ENCODE measurements around the gene CENATAC. TPM values are rescaled to one million over a fixed set of nuclear protein-coding genes. Genes with fewer than 3 reads are reported as not detected.
"Not testable (repeated sequence)": the region's sequence is repeated elsewhere in the genome, so short reads cannot be mapped to it uniquely, and the experiment has no call there.

Gene CENATAC
- total RNA-seq, 4 donors from 2014 or later = 7.4 to 36.4 (median 16.1) TPM

DNA sequence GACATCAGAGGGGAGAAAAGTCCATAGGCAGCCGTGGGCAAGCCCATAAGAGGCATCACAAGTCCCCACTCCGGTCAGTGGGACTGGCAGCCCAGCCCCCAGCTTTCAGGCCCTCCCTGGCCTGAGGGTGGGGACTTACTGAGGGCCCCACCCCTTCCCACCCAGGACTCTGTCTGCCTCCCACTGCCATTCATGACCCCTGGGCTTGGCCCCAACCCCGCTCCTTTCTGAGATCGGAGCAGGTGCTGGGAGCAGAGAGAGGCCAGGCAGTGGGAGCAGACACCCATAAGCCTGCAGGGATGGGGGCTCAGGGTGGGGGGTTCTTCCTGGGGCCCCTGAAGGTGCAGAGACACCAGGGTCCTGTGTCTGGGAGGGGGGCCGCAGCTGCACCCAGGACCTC, 36.7 kb upstream of the CENATAC start:
- Histone ChIP-seq H3K4me1 (no peaks in the 10 kb centered on the region), H3K9me3 (no peaks in the 10 kb centered on the region), H3K36me3 (no peaks in the 10 kb centered on the region), H3K4me3 (no peak overlapping the region), H3K27ac (no peak overlapping the region), H3K27me3 (no peaks in the 10 kb centered on the region)
- intact Hi-C loops (cut with DNase I; ENCODE audit: low total_unique reads) = no loop called here
- TF ChIP-seq POLR2A (IDR thresholded peaks at IDR 0.05) = no peak
- TF ChIP-seq, protein P1, sequence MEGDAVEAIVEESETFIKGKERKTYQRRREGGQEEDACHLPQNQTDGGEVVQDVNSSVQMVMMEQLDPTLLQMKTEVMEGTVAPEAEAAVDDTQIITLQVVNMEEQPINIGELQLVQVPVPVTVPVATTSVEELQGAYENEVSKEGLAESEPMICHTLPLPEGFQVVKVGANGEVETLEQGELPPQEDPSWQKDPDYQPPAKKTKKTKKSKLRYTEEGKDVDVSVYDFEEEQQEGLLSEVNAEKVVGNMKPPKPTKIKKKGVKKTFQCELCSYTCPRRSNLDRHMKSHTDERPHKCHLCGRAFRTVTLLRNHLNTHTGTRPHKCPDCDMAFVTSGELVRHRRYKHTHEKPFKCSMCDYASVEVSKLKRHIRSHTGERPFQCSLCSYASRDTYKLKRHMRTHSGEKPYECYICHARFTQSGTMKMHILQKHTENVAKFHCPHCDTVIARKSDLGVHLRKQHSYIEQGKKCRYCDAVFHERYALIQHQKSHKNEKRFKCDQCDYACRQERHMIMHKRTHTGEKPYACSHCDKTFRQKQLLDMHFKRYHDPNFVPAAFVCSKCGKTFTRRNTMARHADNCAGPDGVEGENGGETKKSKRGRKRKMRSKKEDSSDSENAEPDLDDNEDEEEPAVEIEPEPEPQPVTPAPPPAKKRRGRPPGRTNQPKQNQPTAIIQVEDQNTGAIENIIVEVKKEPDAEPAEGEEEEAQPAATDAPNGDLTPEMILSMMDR (IDR thresholded peaks at IDR 0.05 in 4 of 5, conservative IDR thresholded peaks at IDR 0.05 in 1 of 5) = no peak
- no peak for ATAC-seq
- DNase-seq = no peak
- in situ Hi-C loops (cut with MboI; ENCODE audit: low sequenced_read_pairs in 4 of 4) = no loop called here

GRCh38 chr11:118961591-118961990, 36.3 kb upstream of the CENATAC start:
- in situ Hi-C loops (cut with MboI; ENCODE audit: low sequenced_read_pairs in 4 of 4) = no loop called here
- intact Hi-C loops (cut with DNase I; ENCODE audit: low total_unique reads) = no loop called here
- H3K27me3 ChIP-seq = no peaks in the 10 kb centered on the region
- no peaks in the 10 kb centered on the region for H3K36me3 ChIP-seq
- ATAC-seq (no peak), DNase-seq (no peak)
- H3K27ac ChIP-seq = no peak overlapping the region
- no peak overlapping the region for H3K4me3 ChIP-seq
- no peaks in the 10 kb centered on the region for H3K4me1 ChIP-seq
- H3K9me3 ChIP-seq = no peaks in the 10 kb centered on the region
- no peak for TF ChIP-seq POLR2A (IDR thresholded peaks at IDR 0.05)
- TF ChIP-seq, protein P1 (IDR thresholded peaks at IDR 0.05 in 4 of 5, conservative IDR thresholded peaks at IDR 0.05 in 1 of 5) = no peak

DNA sequence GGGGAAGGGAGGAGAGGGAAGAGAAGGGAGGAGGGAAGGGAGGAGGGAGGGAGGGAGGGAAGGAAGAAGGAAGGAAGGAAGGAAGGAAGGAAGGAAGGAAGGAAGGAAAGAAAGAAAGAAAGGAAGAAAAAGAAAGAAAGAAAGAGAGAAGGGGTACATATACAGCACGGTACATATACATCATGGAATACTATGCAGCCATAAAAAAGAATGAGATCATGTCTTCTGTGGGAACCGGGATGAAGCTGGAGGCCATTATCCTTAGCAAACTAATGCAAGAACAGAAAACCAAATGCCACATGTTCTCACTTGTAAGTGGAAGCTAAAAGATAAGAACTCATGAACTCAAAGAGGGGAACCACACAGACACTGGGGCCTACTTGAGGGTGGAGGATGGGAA, 28.4 kb upstream of the CENATAC start:
- H3K9me3 ChIP-seq; in situ Hi-C loops (cut with MboI; ENCODE audit: low sequenced_read_pairs in 4 of 4); H3K4me1 ChIP-seq; H3K4me3 ChIP-seq; intact Hi-C loops (cut with DNase I; ENCODE audit: low total_unique reads); H3K27ac ChIP-seq; DNase-seq; H3K36me3 ChIP-seq; ATAC-seq; H3K27me3 ChIP-seq: not testable (repeated sequence)

- Histone ChIP-seq H3K4me3 (no peak within 1 kb of the TSS), H3K9me3 (no peaks in the 10 kb centered on the region), H3K27me3 (peaks cover 0 to 4% (median 3%) of the 10 kb centered on the region in 3 donors), H3K36me3 (no peaks in the 10 kb centered on the region), H3K4me1 (no peaks in the 10 kb centered on the region), H3K27ac (no peak within 1 kb of the TSS)
- no peak for TF ChIP-seq POLR2A (IDR thresholded peaks at IDR 0.05)
- TF ChIP-seq, protein P1 (IDR thresholded peaks at IDR 0.05 in 4 of 5, conservative IDR thresholded peaks at IDR 0.05 in 1 of 5) = no peak
- DNase-seq (no peak), ATAC-seq (no peak)
- in situ Hi-C loops (cut with MboI; ENCODE audit: low sequenced_read_pairs in 4 of 4) = no loop called here
- intact Hi-C loops (cut with DNase I; ENCODE audit: low total_unique reads) = no loop called here
Observed at GRCh38 chr11:118971646-118972045, 26.3 kb upstream of the CENATAC start, which contains the start of gene FOXR1. Gene FOXR1, plus strand, starts transcription at chr11:118971761. Its CDS starts 171 bp downstream, at chr11:118971932.

DNA sequence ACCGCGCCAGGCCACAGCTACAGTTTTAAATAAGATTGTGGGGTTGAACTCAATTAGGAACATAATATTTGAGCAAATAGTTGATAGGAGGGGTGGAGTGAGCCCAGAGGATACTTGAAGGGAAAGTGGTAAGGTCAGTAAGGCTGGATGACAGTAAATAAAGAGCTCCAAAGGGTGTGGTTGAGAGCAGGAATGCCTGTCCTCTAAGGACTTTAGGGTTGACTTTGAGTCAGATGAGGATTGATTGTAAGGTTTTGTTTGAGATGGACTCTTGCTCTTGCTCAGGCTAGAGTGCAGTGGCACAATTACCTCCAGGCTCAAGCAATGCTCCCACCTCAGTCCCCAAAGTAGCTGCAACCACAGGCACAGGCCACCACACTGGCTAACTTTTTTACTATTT, 24.0 kb upstream of the CENATAC start:
- Histone ChIP-seq H3K4me3 (no peak overlapping the region), H3K27me3 (peaks cover 0 to 4% (median 3%) of the 10 kb centered on the region in 3 donors), H3K4me1 (no peaks in the 10 kb centered on the region), H3K9me3 (no peaks in the 10 kb centered on the region), H3K36me3 (no peaks in the 10 kb centered on the region), H3K27ac (no peak overlapping the region)
- intact Hi-C loops (cut with DNase I; ENCODE audit: low total_unique reads) (no loop called here), in situ Hi-C loops (cut with MboI; ENCODE audit: low sequenced_read_pairs in 4 of 4) (no loop called here)
- ATAC-seq (no peak), DNase-seq (no peak)
- TF ChIP-seq POLR2A (IDR thresholded peaks at IDR 0.05) = no peak
- TF ChIP-seq, protein P1 (IDR thresholded peaks at IDR 0.05 in 4 of 5, conservative IDR thresholded peaks at IDR 0.05 in 1 of 5) = no peak
